OCI-LY3 (cell line): ENCODE data around the gene IGFLR1.

Experiments
- CTCF ChIP-seq: fragments of 200-600, 300-600 bp; sonication (generic); IDR thresholded peaks from 2 replicates; pipeline ENCODE4 v1.5.1; 2014; ENCODE audit warnings: antibody characterized with exemption, low read length, low read depth
- EZH2phosphoT487 ChIP-seq: fragments of 200-600 bp; shearing (Covaris generic); IDR thresholded peaks from 2 replicates; pipeline ENCODE4 v1.6.1; 2018; ENCODE audit warnings: antibody characterized with exemption, mixed run types, low read depth

- TF ChIP-seq CTCF (no peak), EZH2phosphoT487 (no peak)
Measured at GRCh38 chr19:35731779-35732405, 10.4 kb downstream of the IGFLR1 start.
